Measurements from ENCODE around the gene STIP1. TPM values are rescaled to one million over a fixed set of nuclear protein-coding genes. Genes with fewer than 3 reads are reported as not detected.

The STIP1 gene
- total RNA-seq, 1 experiment from 2014 or later = 171 TPM

DNA sequence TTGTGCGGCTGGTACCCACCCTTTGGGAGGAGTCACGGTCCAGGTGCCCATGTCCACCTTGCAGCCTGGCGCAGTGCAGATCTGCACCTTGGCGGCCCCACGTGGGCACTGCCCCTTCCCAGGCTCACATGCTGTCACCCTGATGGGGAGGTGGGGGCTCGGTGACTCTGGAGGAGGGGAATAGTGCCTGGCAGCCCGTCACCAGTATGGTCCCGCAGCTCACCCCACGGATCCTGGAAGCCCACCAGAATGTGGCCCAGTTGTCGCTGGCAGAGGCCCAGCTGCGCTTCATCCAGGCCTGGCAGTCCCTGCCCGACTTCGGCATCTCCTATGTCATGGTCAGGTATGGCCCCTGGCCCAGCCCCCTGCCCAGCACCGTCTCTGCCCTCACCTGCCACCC lies 34.8 kb downstream of the STIP1 start:
- no peaks in the 10 kb centered on the region for H3K9me3 Mint-ChIP-seq (ENCODE audit: unreplicated experiment)
- no peak for DNase-seq (ENCODE audit: unreplicated experiment)
- no peak overlapping the region for H3K27ac Mint-ChIP-seq (ENCODE audit: low read depth, unreplicated experiment)
- ChIA-PET POLR2A (no interaction called here), CTCF (interaction anchor here (0.8 kb wide), 1 partner anchor 16 kb away, joined by 5 read pairs; no protein-coding TSS in a partner anchor)
- intact Hi-C loops (cut with micrococcal nuclease) = no loop called here
- peaks cover 14% of the 10 kb centered on the region for H3K36me3 Mint-ChIP-seq (ENCODE audit: insufficient read depth, unreplicated experiment)
- no peaks in the 10 kb centered on the region for H3K27me3 Mint-ChIP-seq (ENCODE audit: insufficient read depth, unreplicated experiment)
- no peak overlapping the region for H3K4me3 Mint-ChIP-seq (ENCODE audit: unreplicated experiment)
- H3K4me1 Mint-ChIP-seq (ENCODE audit: insufficient read depth, unreplicated experiment) = peaks cover 8% of the 10 kb centered on the region
- TF ChIP-seq, protein P1, sequence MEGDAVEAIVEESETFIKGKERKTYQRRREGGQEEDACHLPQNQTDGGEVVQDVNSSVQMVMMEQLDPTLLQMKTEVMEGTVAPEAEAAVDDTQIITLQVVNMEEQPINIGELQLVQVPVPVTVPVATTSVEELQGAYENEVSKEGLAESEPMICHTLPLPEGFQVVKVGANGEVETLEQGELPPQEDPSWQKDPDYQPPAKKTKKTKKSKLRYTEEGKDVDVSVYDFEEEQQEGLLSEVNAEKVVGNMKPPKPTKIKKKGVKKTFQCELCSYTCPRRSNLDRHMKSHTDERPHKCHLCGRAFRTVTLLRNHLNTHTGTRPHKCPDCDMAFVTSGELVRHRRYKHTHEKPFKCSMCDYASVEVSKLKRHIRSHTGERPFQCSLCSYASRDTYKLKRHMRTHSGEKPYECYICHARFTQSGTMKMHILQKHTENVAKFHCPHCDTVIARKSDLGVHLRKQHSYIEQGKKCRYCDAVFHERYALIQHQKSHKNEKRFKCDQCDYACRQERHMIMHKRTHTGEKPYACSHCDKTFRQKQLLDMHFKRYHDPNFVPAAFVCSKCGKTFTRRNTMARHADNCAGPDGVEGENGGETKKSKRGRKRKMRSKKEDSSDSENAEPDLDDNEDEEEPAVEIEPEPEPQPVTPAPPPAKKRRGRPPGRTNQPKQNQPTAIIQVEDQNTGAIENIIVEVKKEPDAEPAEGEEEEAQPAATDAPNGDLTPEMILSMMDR (IDR thresholded peaks at IDR 0.05; ENCODE audit: unreplicated experiment) = no peak
- no TSS peak for BruUV-seq (replicated peaks)

DNA sequence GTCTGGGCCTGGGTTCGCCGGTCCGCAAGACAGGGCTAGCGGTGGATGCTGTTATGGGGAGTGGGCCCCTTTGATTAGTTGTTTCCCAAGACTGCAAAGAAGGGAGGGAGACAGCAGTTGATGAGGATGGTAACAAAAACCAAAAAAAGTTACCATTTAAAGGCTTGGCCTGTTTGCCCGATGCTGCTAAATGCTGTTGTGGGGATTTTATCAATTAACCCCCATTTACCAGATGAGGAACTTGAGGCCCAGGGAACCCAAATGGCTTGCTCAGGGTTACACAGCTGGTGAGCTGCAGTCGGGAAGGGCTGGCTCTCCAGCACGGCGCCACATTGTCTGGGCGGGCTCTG lies 36.7 kb downstream of the STIP1 start:
- ChIA-PET POLR2A (interaction anchor here (11.9 kb wide), 1 partner anchor 21 kb away, joined by 122 read pairs; the partner anchor contains the start of genes FKBP2 and PPP1R14B), CTCF (interaction anchor here (0.5 to 4.7 kb wide), 4 partner anchors 18 to 1449 kb away, joined by 3 to 22 read pairs (median 6); no protein-coding TSS in a partner anchor)
- BruUV-seq (replicated peaks) = no TSS peak
- Mint-ChIP-seq H3K4me3 (ENCODE audit: unreplicated experiment) (no peak overlapping the region), H3K36me3 (ENCODE audit: insufficient read depth, unreplicated experiment) (peaks cover 15% of the 10 kb centered on the region), H3K4me1 (ENCODE audit: insufficient read depth, unreplicated experiment) (peaks cover 8% of the 10 kb centered on the region), H3K27me3 (ENCODE audit: insufficient read depth, unreplicated experiment) (no peaks in the 10 kb centered on the region), H3K27ac (ENCODE audit: low read depth, unreplicated experiment) (no peak overlapping the region), H3K9me3 (ENCODE audit: unreplicated experiment) (no peaks in the 10 kb centered on the region)
- no peak for DNase-seq (ENCODE audit: unreplicated experiment)
- TF ChIP-seq, protein P1 (IDR thresholded peaks at IDR 0.05; ENCODE audit: unreplicated experiment) = no peak
- intact Hi-C loops (cut with micrococcal nuclease) = no loop called here

DNA sequence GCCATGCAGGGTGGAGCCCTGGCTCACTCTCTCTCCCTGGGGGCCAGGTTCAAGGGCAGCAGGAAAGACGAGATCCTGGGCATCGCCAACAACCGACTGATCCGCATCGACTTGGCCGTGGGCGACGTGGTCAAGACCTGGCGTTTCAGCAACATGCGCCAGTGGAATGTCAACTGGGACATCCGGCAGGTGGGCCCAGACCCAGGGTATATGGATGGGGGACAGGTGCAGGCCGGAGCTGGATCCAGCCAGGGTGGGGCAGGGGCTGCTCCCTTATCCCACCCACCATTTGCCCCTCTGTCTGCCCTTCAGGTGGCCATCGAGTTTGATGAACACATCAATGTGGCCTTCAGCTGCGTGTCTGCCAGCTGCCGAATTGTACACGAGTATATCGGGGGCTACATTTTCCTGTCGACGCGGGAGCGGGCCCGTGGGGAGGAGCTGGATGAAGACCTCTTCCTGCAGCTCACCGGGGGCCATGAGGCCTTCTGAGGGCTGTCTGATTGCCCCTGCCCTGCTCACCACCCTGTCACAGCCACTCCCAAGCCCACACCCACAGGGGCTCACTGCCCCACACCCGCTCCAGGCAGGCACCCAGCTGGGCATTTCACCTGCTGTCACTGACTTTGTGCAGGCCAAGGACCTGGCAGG lies 37.2 kb downstream of the STIP1 start:
- H3K4me3 Mint-ChIP-seq (ENCODE audit: unreplicated experiment) = no peak overlapping the region
- H3K36me3 Mint-ChIP-seq (ENCODE audit: insufficient read depth, unreplicated experiment) = peaks cover 15% of the 10 kb centered on the region
- no TSS peak for BruUV-seq (replicated peaks)
- POLR2A ChIA-PET = interaction anchor here (11.9 kb wide), 1 partner anchor 20 kb away, joined by 122 read pairs; the partner anchor contains the start of genes FKBP2 and PPP1R14B
- no peaks in the 10 kb centered on the region for H3K27me3 Mint-ChIP-seq (ENCODE audit: insufficient read depth, unreplicated experiment)
- H3K9me3 Mint-ChIP-seq (ENCODE audit: unreplicated experiment) = no peaks in the 10 kb centered on the region
- no peak for DNase-seq (ENCODE audit: unreplicated experiment)
- intact Hi-C loops (cut with micrococcal nuclease) = no loop called here
- TF ChIP-seq, protein P1 (IDR thresholded peaks at IDR 0.05; ENCODE audit: unreplicated experiment) = no peak
- peaks cover 8% of the 10 kb centered on the region for H3K4me1 Mint-ChIP-seq (ENCODE audit: insufficient read depth, unreplicated experiment)
- CTCF ChIA-PET = interaction anchor here (0.5 to 4.7 kb wide), 6 partner anchors 17 to 1449 kb away, joined by 3 to 22 read pairs (median 3); partner anchors contain the start of gene TMEM179B
- H3K27ac Mint-ChIP-seq (ENCODE audit: low read depth, unreplicated experiment) = no peak overlapping the region

DNA sequence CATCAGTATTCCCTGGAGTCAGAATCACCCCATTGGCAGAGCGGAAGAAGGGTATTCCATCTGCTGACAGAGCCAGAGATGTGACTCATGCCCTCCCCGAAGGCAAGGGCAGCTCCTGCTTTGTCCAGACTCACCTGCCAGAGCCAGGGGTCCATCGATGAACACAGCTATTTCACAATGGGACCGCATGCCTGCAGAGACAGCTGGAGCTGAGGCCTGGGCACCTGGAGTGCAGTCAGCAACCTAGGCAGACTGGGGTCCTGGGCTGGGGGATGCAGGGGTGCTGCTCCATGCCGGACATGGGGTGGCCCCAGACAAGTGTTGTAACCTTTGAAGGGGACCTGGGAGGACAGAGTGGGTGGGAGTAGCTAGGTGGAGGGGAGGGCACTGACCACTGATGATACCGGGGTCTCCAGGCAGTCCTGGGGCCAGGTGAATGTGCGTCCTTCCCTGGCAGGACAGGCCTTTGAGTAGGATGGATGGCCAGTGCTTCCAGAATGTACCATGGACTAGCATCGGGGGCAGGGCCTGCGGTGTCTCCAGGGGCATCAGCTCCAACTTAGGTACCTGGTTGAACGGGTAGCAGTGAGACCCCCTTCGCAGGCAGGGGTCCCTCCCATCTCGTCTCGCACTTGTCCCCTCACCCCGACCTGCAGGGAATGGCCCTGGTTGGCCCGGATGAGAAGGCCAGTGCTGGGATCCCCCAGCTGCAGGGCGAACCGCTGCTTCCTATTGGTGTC lies 38.4 kb downstream of the STIP1 start:
- intact Hi-C loops (cut with micrococcal nuclease) = no loop called here
- ChIA-PET CTCF (interaction anchor here (0.6 to 4.7 kb wide), 5 partner anchors 17 to 131 kb away, joined by 3 to 22 read pairs (median 3); no protein-coding TSS in a partner anchor), POLR2A (interaction anchor here (0.5 to 11.9 kb wide), 6 partner anchors 9 to 1434 kb away, joined by 3 to 122 read pairs (median 3); partner anchors contain the start of genes FKBP2, PPP1R14B, PRDX5 and TRMT112)
- peaks cover 7% of the 10 kb centered on the region for H3K36me3 Mint-ChIP-seq (ENCODE audit: insufficient read depth, unreplicated experiment)
- no peaks in the 10 kb centered on the region for H3K9me3 Mint-ChIP-seq (ENCODE audit: unreplicated experiment)
- BruUV-seq (replicated peaks) = no TSS peak
- TF ChIP-seq, protein P1 (IDR thresholded peaks at IDR 0.05; ENCODE audit: unreplicated experiment) = no peak
- H3K27me3 Mint-ChIP-seq (ENCODE audit: insufficient read depth, unreplicated experiment) = no peaks in the 10 kb centered on the region
- peak; percentile 81 for DNase-seq (ENCODE audit: unreplicated experiment)
- peaks cover 8% of the 10 kb centered on the region for H3K4me1 Mint-ChIP-seq (ENCODE audit: insufficient read depth, unreplicated experiment)
- peak overlapping the region; percentile 80 for H3K4me3 Mint-ChIP-seq (ENCODE audit: unreplicated experiment)
- no peak overlapping the region for H3K27ac Mint-ChIP-seq (ENCODE audit: low read depth, unreplicated experiment)

Data from MCF 10A (cell line).